Islet of Langerhans (tissue), 1 donor: ENCODE measurements around the gene PIP5K1B.
"Not testable (repeated sequence)": the region's sequence is repeated elsewhere in the genome, so short reads cannot be mapped to it uniquely, and the experiment has no call there.

Source experiments
- FAIRE-seq: peaks from one replicate; lab custom pipeline; 2011; peaks lifted over from hg19 to GRCh38; lab: Jason Lieb, UNC

PIP5K1B gene

GRCh38 chr9:68704814-68705530 is at the start of gene PIP5K1B:
Gene PIP5K1B, plus strand, starts transcription at chr9:68705240. Its CDS starts 117,375 bp downstream, at chr9:68822615.
- FAIRE-seq = no peak

- no peak for FAIRE-seq
Observed at GRCh38 chr9:68664036-68664435, 41.0 kb upstream of the PIP5K1B start.

- no peak for FAIRE-seq
Observed at GRCh38 chr9:68668127-68668526, 36.9 kb upstream of the PIP5K1B start.

GRCh38 chr9:68669218-68669617 is 35.8 kb upstream of the PIP5K1B start:
- no peak for FAIRE-seq

GRCh38 chr9:68672215-68672614 is 32.8 kb upstream of the PIP5K1B start:
- no peak for FAIRE-seq

GRCh38 chr9:68672625-68673024 is 32.4 kb upstream of the PIP5K1B start:
- FAIRE-seq = no peak

- no peak for FAIRE-seq
Observed at GRCh38 chr9:68678430-68678829, 26.6 kb upstream of the PIP5K1B start.

- no peak for FAIRE-seq
Observed at GRCh38 chr9:68683433-68683832, 21.6 kb upstream of the PIP5K1B start.

- FAIRE-seq = no peak
Observed at GRCh38 chr9:68685213-68685612, 19.8 kb upstream of the PIP5K1B start.

GRCh38 chr9:68685770-68686169 is 19.3 kb upstream of the PIP5K1B start:
- FAIRE-seq = no peak

GRCh38 chr9:68690088-68690487 is 15.0 kb upstream of the PIP5K1B start:
- FAIRE-seq = no peak

GRCh38 chr9:68692519-68692918 is 12.5 kb upstream of the PIP5K1B start:
- no peak for FAIRE-seq

- FAIRE-seq = no peak
Observed at GRCh38 chr9:68694125-68694524, 10.9 kb upstream of the PIP5K1B start.

GRCh38 chr9:68697851-68698250 is 7.2 kb upstream of the PIP5K1B start:
- no peak for FAIRE-seq

GRCh38 chr9:68698943-68699509 is 6.0 kb upstream of the PIP5K1B start:
- no peak for FAIRE-seq

GRCh38 chr9:68699625-68700024 is 5.4 kb upstream of the PIP5K1B start:
- FAIRE-seq = not testable (repeated sequence)

GRCh38 chr9:68702493-68702892 is 2.5 kb upstream of the PIP5K1B start:
- FAIRE-seq = no peak

GRCh38 chr9:68703672-68704071 is 1.4 kb upstream of the PIP5K1B start:
- no peak for FAIRE-seq

- no peak for FAIRE-seq
Observed at GRCh38 chr9:68704498-68704813, 584 bp upstream of the PIP5K1B start.

GRCh38 chr9:68705531-68706362 is 707 bp downstream of the PIP5K1B start:
- no peak for FAIRE-seq

- no peak for FAIRE-seq
Observed at GRCh38 chr9:68706363-68707201, 1.5 kb downstream of the PIP5K1B start.

GRCh38 chr9:68707801-68708488 is 2.9 kb downstream of the PIP5K1B start:
- no peak for FAIRE-seq
